HEK293 (cell line): Measurements from ENCODE around the gene MRPL47.
A peak's percentile ranks its signal among the peaks of the same experiment; 100 is the strongest.

ENCODE experiments used
- CTCF ChIA-PET: fragments of 350-600 bp; formaldehyde crosslinking; extraction: SDS; loops from one replicate; lab custom pipeline; 2021; ENCODE audit warnings: antibody characterized with exemption; lab: Yijun Ruan, JAX
- POLR2A ChIA-PET: fragments of 300-600 bp; formaldehyde crosslinking; extraction: SDS; loops from one replicate; lab custom pipeline; 2020; ENCODE audit warnings: antibody characterized with exemption, inconsistent platforms; lab: Yijun Ruan, JAX
- H3K27ac ChIP-seq: fragments of 200-500 bp; sonication (Bioruptor generic); 2 replicates; pipeline ENCODE4 v1.5.1; 2014; ENCODE audit warnings: low read depth, low read length, control low read depth, inconsistent platforms; ENCODE audit errors: extremely low read depth
- H3K36me3 ChIP-seq, 2 experiments: fragments of 200-500 bp in 1 of 2; sonication (Bioruptor generic) in 1 of 2; 1 replicate in 1 of 2; 2 replicates in 1 of 2; pipeline ENCODE4 v1.5.1; 2014 to 2017; ENCODE audit warnings: inconsistent platforms in 2 of 2, low read length in 2 of 2; ENCODE audit not compliant: control insufficient read depth in 2 of 2, insufficient read depth in 1 of 2
- H3K4me1 ChIP-seq: fragments of 200-500 bp; sonication (Bioruptor generic); 2 replicates; pipeline ENCODE4 v1.5.1; 2014; ENCODE audit warnings: mild to moderate bottlenecking, low read length, inconsistent platforms; ENCODE audit not compliant: control insufficient read depth, insufficient read depth
- H3K4me3 ChIP-seq: 2 replicates; pipeline ENCODE4 v1.5.1; 2011; ENCODE audit warnings: low read depth, mild to moderate bottlenecking, control low read depth, low read length, moderate library complexity
- H3K9me3 ChIP-seq: fragments of 200-500 bp; sonication (Bioruptor generic); 2 replicates; pipeline ENCODE4 v1.5.1; 2014; ENCODE audit warnings: low read depth, low read length, inconsistent platforms; ENCODE audit not compliant: control insufficient read depth, insufficient read depth
- EGR2 ChIP-seq: fragments of 450-650 bp; formaldehyde crosslinking; IDR thresholded peaks from 2 replicates; pipeline ENCODE4 v1.5.1; 2016; ENCODE audit warnings: low read depth, missing biosample characterization, missing genetic modification characterization
- GLIS1 ChIP-seq: fragments of 450-650 bp; formaldehyde crosslinking; IDR thresholded peaks from 2 replicates; pipeline ENCODE4 v1.5.1; 2016; ENCODE audit warnings: missing biosample characterization, missing genetic modification characterization
- GLIS2 ChIP-seq: fragments of 450-650 bp; formaldehyde crosslinking; IDR thresholded peaks from 2 replicates; pipeline ENCODE4 v1.5.1; 2016; ENCODE audit warnings: missing biosample characterization, missing genetic modification characterization
- IKZF3 ChIP-seq: fragments of 450-650 bp; IDR thresholded peaks from 2 replicates; pipeline ENCODE4 v1.5.0; 2018; ENCODE audit warnings: missing biosample characterization, mild to moderate bottlenecking, missing genetic modification characterization, moderate library complexity
- KLF10 ChIP-seq: fragments of 450-650 bp; IDR thresholded peaks from 2 replicates; pipeline ENCODE4 v1.5.1; 2018; ENCODE audit warnings: missing biosample characterization, mild to moderate bottlenecking, missing genetic modification characterization
- KLF17 ChIP-seq: fragments of 450-650 bp; formaldehyde crosslinking; IDR thresholded peaks from 2 replicates; pipeline ENCODE4 v1.5.1; 2016; ENCODE audit warnings: missing biosample characterization, missing genetic modification characterization
- KLF7 ChIP-seq: fragments of 450-650 bp; formaldehyde crosslinking; IDR thresholded peaks from 2 replicates; pipeline ENCODE4 v1.5.1; 2016; ENCODE audit warnings: missing biosample characterization, missing genetic modification characterization, borderline replicate concordance
- KLF8 ChIP-seq: fragments of 450-650 bp; formaldehyde crosslinking; IDR thresholded peaks from 2 replicates; pipeline ENCODE4 v1.5.1; 2016; ENCODE audit warnings: missing biosample characterization, missing genetic modification characterization
- KLF9 ChIP-seq: fragments of 450-650 bp; formaldehyde crosslinking; IDR thresholded peaks from 2 replicates; pipeline ENCODE4 v1.5.1; 2016; ENCODE audit warnings: missing biosample characterization, missing genetic modification characterization, low read depth
- MYNN ChIP-seq: fragments of 450-650 bp; formaldehyde crosslinking; IDR thresholded peaks from 2 replicates; pipeline ENCODE4 v1.5.1; 2016; ENCODE audit warnings: missing biosample characterization, missing genetic modification characterization, borderline replicate concordance
- OVOL3 ChIP-seq: fragments of 450-650 bp; formaldehyde crosslinking; IDR thresholded peaks from 2 replicates; pipeline ENCODE4 v1.5.1; 2016; ENCODE audit warnings: missing biosample characterization, missing genetic modification characterization
- PRDM4 ChIP-seq: fragments of 450-650 bp; formaldehyde crosslinking; IDR thresholded peaks from 2 replicates; pipeline ENCODE4 v1.5.1; 2017; ENCODE audit warnings: missing biosample characterization, missing genetic modification characterization
- SP2 ChIP-seq: fragments of 450-650 bp; formaldehyde crosslinking; IDR thresholded peaks from 2 replicates; pipeline ENCODE4 v1.5.1; 2016; ENCODE audit warnings: missing biosample characterization, missing genetic modification characterization
- SP3 ChIP-seq: fragments of 450-650 bp; formaldehyde crosslinking; IDR thresholded peaks from 2 replicates; pipeline ENCODE4 v1.5.1; 2016; ENCODE audit warnings: missing biosample characterization, missing genetic modification characterization
- SP7 ChIP-seq: fragments of 450-650 bp; formaldehyde crosslinking; IDR thresholded peaks from 2 replicates; pipeline ENCODE4 v1.5.1; 2016; ENCODE audit warnings: missing biosample characterization, missing genetic modification characterization
- ZBTB1 ChIP-seq: fragments of 450-650 bp; formaldehyde crosslinking; IDR thresholded peaks from 2 replicates; pipeline ENCODE4 v1.5.1; 2016; ENCODE audit warnings: missing biosample characterization, missing genetic modification characterization
- ZBTB17 ChIP-seq: fragments of 450-650 bp; formaldehyde crosslinking; IDR thresholded peaks from 2 replicates; pipeline ENCODE4 v1.5.1; 2016; ENCODE audit warnings: missing biosample characterization, missing genetic modification characterization
- ZBTB20 ChIP-seq: fragments of 450-650 bp; formaldehyde crosslinking; IDR thresholded peaks from 2 replicates; pipeline ENCODE4 v1.5.1; 2016; ENCODE audit warnings: missing biosample characterization, missing genetic modification characterization
- ZBTB8A ChIP-seq: fragments of 450-650 bp; formaldehyde crosslinking; IDR thresholded peaks from 2 replicates; pipeline ENCODE4 v1.5.1; 2016; ENCODE audit warnings: missing biosample characterization, missing genetic modification characterization
- ZEB2 ChIP-seq: fragments of 450-650 bp; formaldehyde crosslinking; IDR thresholded peaks from 2 replicates; pipeline ENCODE4 v1.5.1; 2016; ENCODE audit warnings: missing biosample characterization, missing genetic modification characterization
- ZFHX2 ChIP-seq: fragments of 450-650 bp; formaldehyde crosslinking; conservative IDR thresholded peaks from 2 replicates; pipeline ENCODE4 v1.5.1; 2016; ENCODE audit warnings: missing biosample characterization, missing genetic modification characterization
- ZNF175 ChIP-seq: fragments of 450-650 bp; formaldehyde crosslinking; IDR thresholded peaks from 2 replicates; pipeline ENCODE4 v1.5.1; 2016; ENCODE audit warnings: missing biosample characterization, missing genetic modification characterization
- ZNF335 ChIP-seq: fragments of 450-650 bp; formaldehyde crosslinking; conservative IDR thresholded peaks from 2 replicates; pipeline ENCODE4 v1.5.1; 2016; ENCODE audit warnings: missing biosample characterization, missing genetic modification characterization
- ZNF341 ChIP-seq: fragments of 450-650 bp; formaldehyde crosslinking; IDR thresholded peaks from 2 replicates; pipeline ENCODE4; 2016; ENCODE audit warnings: low read depth, missing biosample characterization, missing genetic modification characterization
- ZNF416 ChIP-seq: fragments of 450-650 bp; formaldehyde crosslinking; IDR thresholded peaks from 2 replicates; pipeline ENCODE4 v1.5.1; 2016; ENCODE audit warnings: missing biosample characterization, missing genetic modification characterization
- ZNF585B ChIP-seq: fragments of 450-650 bp; formaldehyde crosslinking; IDR thresholded peaks from 2 replicates; pipeline ENCODE4 v1.5.1; 2016; ENCODE audit warnings: missing biosample characterization, missing genetic modification characterization
- ZNF596 ChIP-seq: fragments of 450-650 bp; IDR thresholded peaks from 2 replicates; pipeline ENCODE4 v1.5.0; 2018; ENCODE audit warnings: missing biosample characterization, mild to moderate bottlenecking, missing genetic modification characterization, moderate library complexity
- ZNF629 ChIP-seq: fragments of 450-650 bp; formaldehyde crosslinking; IDR thresholded peaks from 2 replicates; pipeline ENCODE4 v1.5.1; 2017; ENCODE audit warnings: missing biosample characterization, missing genetic modification characterization
- ZNF660 ChIP-seq: fragments of 450-650 bp; IDR thresholded peaks from 2 replicates; pipeline ENCODE4 v1.5.1; 2018; ENCODE audit warnings: missing biosample characterization, mild to moderate bottlenecking, missing genetic modification characterization
- ZNF747 ChIP-seq: fragments of 450-650 bp; formaldehyde crosslinking; IDR thresholded peaks from 2 replicates; pipeline ENCODE4 v1.5.1; 2016; ENCODE audit warnings: missing biosample characterization, missing genetic modification characterization
- TF ChIP-seq, protein P1 (sequence below): fragments of 450-650 bp; formaldehyde crosslinking; conservative IDR thresholded peaks from 2 replicates; pipeline ENCODE4 v1.5.1; 2016; ENCODE audit warnings: low read depth, missing biosample characterization, missing genetic modification characterization

The MRPL47 gene

GRCh38 chr3:179652447-179653095 is 48.1 kb upstream of the MRPL47 start, which contains the start of gene USP13:
USP13 (plus strand) TSS chr3:179653040; CDS start chr3:179653226, 186 bp downstream.
- TF ChIP-seq ZNF416 (tag by site-specific recombination) (no peak), ZNF585B (no peak), IKZF3 (tag by site-specific recombination) (peak; percentile 55; the same call in 1 of the 2 replicates), ZNF596 (tag by site-specific recombination) (no peak), MYNN (tag by site-specific recombination) (no peak), SP7 (peak; percentile 34; the same call in 1 of the 2 replicates), ZNF335 (tag by site-specific recombination) (peak; percentile 45), KLF7 (no peak), ZNF629 (tag by site-specific recombination) (0 out of 2 replicates have a peak, but pooled peaks have one; percentile 18), ZNF660 (tag by site-specific recombination) (0 out of 2 replicates have a peak, but pooled peaks have one; percentile 15), ZEB2 (tag by site-specific recombination) (0 out of 2 replicates have a peak, but pooled peaks have one; percentile 36), ZNF747 (tag by site-specific recombination) (no peak), OVOL3 (tag by site-specific recombination) (no peak), EGR2 (tag by site-specific recombination) (peak; percentile 37; the same call in 1 of the 2 replicates), ZBTB8A (peak; percentile 8), KLF9 (peak; percentile 42; the same call in 1 of the 2 replicates), SP2 (0 out of 2 replicates have a peak, but pooled peaks have one; percentile 22), GLIS1 (tag by site-specific recombination) (peak; percentile 68), ZBTB17 (tag by site-specific recombination) (peak; percentile 53), ZBTB20 (tag by site-specific recombination) (peak; percentile 75), PRDM4 (tag by site-specific recombination) (peak; percentile 79), ZFHX2 (tag by site-specific recombination) (peak; percentile 67), KLF10 (tag by site-specific recombination) (0 out of 2 replicates have a peak, but pooled peaks have one; percentile 23), KLF17 (tag by site-specific recombination) (no peak), ZBTB1 (no peak), ZNF175 (tag by site-specific recombination) (no peak), GLIS2 (tag by site-specific recombination) (peak; percentile 67), KLF8 (peak; percentile 61; the same call in 1 of the 2 replicates), SP3 (tag by site-specific recombination) (peak; percentile 25; the same call in 1 of the 2 replicates), ZNF341 (tag by site-specific recombination) (peak; percentile 52)
- TF ChIP-seq, protein P1, sequence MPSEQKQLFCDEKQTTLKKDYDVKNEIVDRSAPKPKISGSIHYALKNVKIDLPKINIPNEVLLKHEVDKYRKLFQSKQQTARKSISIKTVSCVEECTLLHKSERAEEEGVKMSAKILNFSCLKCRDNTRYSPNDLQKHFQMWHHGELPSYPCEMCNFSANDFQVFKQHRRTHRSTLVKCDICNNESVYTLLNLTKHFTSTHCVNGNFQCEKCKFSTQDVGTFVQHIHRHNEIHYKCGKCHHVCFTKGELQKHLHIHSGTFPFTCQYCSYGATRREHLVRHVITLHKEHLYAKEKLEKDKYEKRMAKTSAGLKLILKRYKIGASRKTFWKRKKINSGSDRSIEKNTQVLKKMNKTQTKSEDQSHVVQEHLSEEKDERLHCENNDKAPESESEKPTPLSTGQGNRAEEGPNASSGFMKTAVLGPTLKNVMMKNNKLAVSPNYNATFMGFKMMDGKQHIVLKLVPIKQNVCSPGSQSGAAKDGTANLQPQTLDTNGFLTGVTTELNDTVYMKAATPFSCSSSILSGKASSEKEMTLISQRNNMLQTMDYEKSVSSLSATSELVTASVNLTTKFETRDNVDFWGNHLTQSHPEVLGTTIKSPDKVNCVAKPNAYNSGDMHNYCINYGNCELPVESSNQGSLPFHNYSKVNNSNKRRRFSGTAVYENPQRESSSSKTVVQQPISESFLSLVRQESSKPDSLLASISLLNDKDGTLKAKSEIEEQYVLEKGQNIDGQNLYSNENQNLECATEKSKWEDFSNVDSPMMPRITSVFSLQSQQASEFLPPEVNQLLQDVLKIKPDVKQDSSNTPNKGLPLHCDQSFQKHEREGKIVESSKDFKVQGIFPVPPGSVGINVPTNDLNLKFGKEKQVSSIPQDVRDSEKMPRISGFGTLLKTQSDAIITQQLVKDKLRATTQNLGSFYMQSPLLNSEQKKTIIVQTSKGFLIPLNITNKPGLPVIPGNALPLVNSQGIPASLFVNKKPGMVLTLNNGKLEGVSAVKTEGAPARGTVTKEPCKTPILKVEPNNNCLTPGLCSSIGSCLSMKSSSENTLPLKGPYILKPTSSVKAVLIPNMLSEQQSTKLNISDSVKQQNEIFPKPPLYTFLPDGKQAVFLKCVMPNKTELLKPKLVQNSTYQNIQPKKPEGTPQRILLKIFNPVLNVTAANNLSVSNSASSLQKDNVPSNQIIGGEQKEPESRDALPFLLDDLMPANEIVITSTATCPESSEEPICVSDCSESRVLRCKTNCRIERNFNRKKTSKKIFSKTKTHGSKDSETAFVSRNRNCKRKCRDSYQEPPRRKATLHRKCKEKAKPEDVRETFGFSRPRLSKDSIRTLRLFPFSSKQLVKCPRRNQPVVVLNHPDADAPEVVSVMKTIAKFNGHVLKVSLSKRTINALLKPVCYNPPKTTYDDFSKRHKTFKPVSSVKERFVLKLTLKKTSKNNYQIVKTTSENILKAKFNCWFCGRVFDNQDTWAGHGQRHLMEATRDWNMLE (tag by site-specific recombination) = no peak
- Histone ChIP-seq H3K9me3 (no peaks in the 10 kb centered on the region), H3K4me3 (peak within 1 kb of the TSS; percentile 96), H3K27ac (peak within 1 kb of the TSS; percentile 92), H3K4me1 (no peaks in the 10 kb centered on the region), H3K36me3 (peaks cover 0 to 8% of the 10 kb centered on the region in 2 experiments; a peak in 1 of 3 replicates)
- CTCF ChIA-PET = interaction anchor here (0.6 to 0.7 kb wide), 3 partner anchors 57 to 819 kb away, joined by 3 to 4 read pairs (median 3); no protein-coding TSS in a partner anchor
- POLR2A ChIA-PET = no interaction called here
